Endothelial cell of umbilical vein (primary cell): Measurements from ENCODE around the gene CD19.

ENCODE experiments used
- EZH2 ChIP-seq: IDR thresholded peaks from 2 replicates; pipeline ENCODE4 v1.6.1; 2012; ENCODE audit warnings: borderline replicate concordance, low read depth, mild to moderate bottlenecking, moderate library complexity, low read length, inconsistent platforms; ENCODE audit not compliant: severe bottlenecking
- FOS ChIP-seq: IDR thresholded peaks from 2 replicates; pipeline ENCODE4 v1.6.1; 2011; ENCODE audit warnings: mild to moderate bottlenecking, low read length, moderate library complexity, borderline replicate concordance; ENCODE audit not compliant: insufficient read depth
- JUN ChIP-seq: IDR thresholded peaks from 2 replicates; pipeline ENCODE4 v1.6.1; 2011; ENCODE audit warnings: borderline replicate concordance, low read depth; ENCODE audit not compliant: insufficient read length, insufficient read depth
- POLR2A ChIP-seq: IDR thresholded peaks from 2 replicates; pipeline ENCODE4 v1.6.1; 2012; ENCODE audit warnings: low read depth, mild to moderate bottlenecking, control low read depth, low read length
- POLR2AphosphoS5 ChIP-seq: IDR thresholded peaks from 2 replicates; pipeline ENCODE4 v1.6.1; 2012; ENCODE audit warnings: low read depth, mild to moderate bottlenecking, control low read depth, low read length, moderate library complexity; ENCODE audit not compliant: insufficient read depth
- TF ChIP-seq, protein P1 (sequence below), 2 donors: IDR thresholded peaks; 1 replicate in 1 of 2; 2 replicates in 1 of 2; pipeline ENCODE4 v1.5.1; 2011; ENCODE audit warnings: low read length in 2 of 2, mild to moderate bottlenecking in 2 of 2, moderate library complexity in 2 of 2, control low read depth in 1 of 2, inconsistent platforms in 1 of 2, low read depth in 1 of 2; ENCODE audit not compliant: insufficient read depth in 1 of 2; ENCODE audit errors: extremely low read depth in 1 of 2
- TF ChIP-seq, protein P2 (sequence below): IDR thresholded peaks from 2 replicates; pipeline ENCODE4 v1.6.1; 2011; ENCODE audit not compliant: insufficient read depth, insufficient read length

DNA sequence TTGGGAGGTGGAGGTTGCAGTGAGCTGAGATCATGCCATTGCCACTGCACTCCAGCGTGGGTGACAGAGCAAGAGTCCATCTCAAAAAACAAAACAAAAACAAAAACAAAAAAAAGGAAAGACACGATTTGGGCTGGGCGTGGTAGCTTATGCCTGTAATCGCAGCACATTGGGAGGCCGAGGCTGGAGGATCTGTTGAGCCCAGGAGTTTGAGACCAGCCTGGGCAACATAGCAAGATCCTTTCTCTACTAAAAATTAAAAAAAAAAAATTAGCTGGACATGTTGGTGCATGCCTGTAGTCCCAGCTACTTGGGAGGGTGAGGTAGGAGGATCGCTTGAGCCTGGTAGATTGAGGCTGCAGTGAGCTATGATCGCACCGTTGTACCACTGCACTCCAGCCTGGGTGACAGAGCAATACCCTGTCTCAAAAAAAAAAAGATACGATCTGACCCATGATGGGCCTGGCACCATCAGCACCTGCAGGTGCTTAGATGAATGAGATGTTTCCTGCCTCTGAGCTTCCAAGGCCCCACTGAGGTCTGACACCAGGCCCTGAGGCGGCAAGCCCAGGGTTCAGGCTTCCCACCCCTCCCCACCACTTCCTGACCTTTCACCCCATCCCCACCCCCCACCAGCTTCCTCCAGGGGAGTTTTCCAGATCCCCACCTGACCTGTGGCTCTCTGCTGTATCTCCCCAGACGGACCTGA, 31.7 kb upstream of the CD19 start:
- TF ChIP-seq EZH2 (no peak), POLR2A (no peak), POLR2AphosphoS5 (no peak), JUN (no peak), FOS (no peak)
- TF ChIP-seq, protein P1, sequence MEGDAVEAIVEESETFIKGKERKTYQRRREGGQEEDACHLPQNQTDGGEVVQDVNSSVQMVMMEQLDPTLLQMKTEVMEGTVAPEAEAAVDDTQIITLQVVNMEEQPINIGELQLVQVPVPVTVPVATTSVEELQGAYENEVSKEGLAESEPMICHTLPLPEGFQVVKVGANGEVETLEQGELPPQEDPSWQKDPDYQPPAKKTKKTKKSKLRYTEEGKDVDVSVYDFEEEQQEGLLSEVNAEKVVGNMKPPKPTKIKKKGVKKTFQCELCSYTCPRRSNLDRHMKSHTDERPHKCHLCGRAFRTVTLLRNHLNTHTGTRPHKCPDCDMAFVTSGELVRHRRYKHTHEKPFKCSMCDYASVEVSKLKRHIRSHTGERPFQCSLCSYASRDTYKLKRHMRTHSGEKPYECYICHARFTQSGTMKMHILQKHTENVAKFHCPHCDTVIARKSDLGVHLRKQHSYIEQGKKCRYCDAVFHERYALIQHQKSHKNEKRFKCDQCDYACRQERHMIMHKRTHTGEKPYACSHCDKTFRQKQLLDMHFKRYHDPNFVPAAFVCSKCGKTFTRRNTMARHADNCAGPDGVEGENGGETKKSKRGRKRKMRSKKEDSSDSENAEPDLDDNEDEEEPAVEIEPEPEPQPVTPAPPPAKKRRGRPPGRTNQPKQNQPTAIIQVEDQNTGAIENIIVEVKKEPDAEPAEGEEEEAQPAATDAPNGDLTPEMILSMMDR (IDR thresholded peaks at IDR 0.05; ENCODE audit: extremely low read depth in 1 of 2, insufficient read depth in 1 of 2, low read depth in 1 of 2, low read length in 2 of 2) = no peak
- TF ChIP-seq, protein P2, sequence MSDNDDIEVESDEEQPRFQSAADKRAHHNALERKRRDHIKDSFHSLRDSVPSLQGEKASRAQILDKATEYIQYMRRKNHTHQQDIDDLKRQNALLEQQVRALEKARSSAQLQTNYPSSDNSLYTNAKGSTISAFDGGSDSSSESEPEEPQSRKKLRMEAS = no peak
